Neural cell (in vitro differentiated cells): ENCODE measurements around the gene SEBOX. TPM values are rescaled to one million over a fixed set of nuclear protein-coding genes. Genes with fewer than 3 reads are reported as not detected.

Experiments
- H2AFZ ChIP-seq: fragments of 200-600, 300-800 bp; sonication (generic), shearing (Covaris generic); 2 replicates; pipeline ENCODE4 v1.6.0; 2014; ENCODE audit warnings: low read depth, mild to moderate bottlenecking, antibody characterized with exemption, low read length, moderate library complexity
- H3F3A ChIP-seq: fragments of 200-600 bp; shearing (Covaris generic); 2 replicates; pipeline ENCODE4 v1.6.1; 2016; ENCODE audit warnings: mild to moderate bottlenecking, moderate library complexity, mixed read lengths, antibody characterized with exemption, low read length; ENCODE audit not compliant: insufficient read depth, poor library complexity, severe bottlenecking
- H3K27ac ChIP-seq: fragments of 200-600, 300-800 bp; sonication (generic), shearing (Covaris generic); 2 replicates; pipeline ENCODE4 v1.5.1; 2014; ENCODE audit warnings: mild to moderate bottlenecking, low read length, moderate library complexity
- H3K27me3 ChIP-seq: fragments of 300-800, 200-600 bp; sonication (generic), shearing (Covaris generic); 2 replicates; pipeline ENCODE4 v1.6.0; 2014; ENCODE audit warnings: mild to moderate bottlenecking, low read depth, low read length, moderate library complexity; ENCODE audit not compliant: insufficient read depth
- H3K36me3 ChIP-seq: fragments of 300-800, 200-600 bp; sonication (generic), shearing (Covaris generic); 2 replicates; pipeline ENCODE4 v1.5.1; 2014; ENCODE audit warnings: mild to moderate bottlenecking, antibody characterized with exemption, low read length, moderate library complexity; ENCODE audit not compliant: insufficient read depth
- H3K4me2 ChIP-seq: fragments of 300-800, 200-600 bp; sonication (generic), shearing (Covaris generic); 2 replicates; pipeline ENCODE4 v1.6.0; 2014; ENCODE audit warnings: mild to moderate bottlenecking, low read length
- H3K4me3 ChIP-seq: fragments of 300-800, 200-600 bp; sonication (generic), shearing (Covaris generic); 2 replicates; pipeline ENCODE4 v1.5.1; 2014; ENCODE audit warnings: mild to moderate bottlenecking, low read length, moderate library complexity
- H3K79me2 ChIP-seq: fragments of 200-600 bp; shearing (Covaris generic); replicated peaks from 2 replicates; pipeline ENCODE4 v1.6.0; 2014; ENCODE audit warnings: mild to moderate bottlenecking, low read length, moderate library complexity; ENCODE audit not compliant: insufficient read depth
- H3K9ac ChIP-seq: fragments of 300-800, 200-600 bp; sonication (generic), shearing (Covaris generic); 2 replicates; pipeline ENCODE4 v1.6.1; 2016; ENCODE audit warnings: mild to moderate bottlenecking, low read length, mixed read lengths
- H3K9me2 ChIP-seq: fragments of 200-600 bp; shearing (Covaris generic); 2 replicates; pipeline ENCODE4 v1.6.1; 2016; ENCODE audit warnings: mild to moderate bottlenecking, low read length, mixed read lengths; ENCODE audit not compliant: insufficient read depth
- H3K9me3 ChIP-seq: fragments of 200-600, 300-800 bp; sonication (generic), shearing (Covaris generic); 2 replicates; pipeline ENCODE4 v1.6.1; 2016; ENCODE audit warnings: mild to moderate bottlenecking, mixed run types, low read length, moderate library complexity, mixed read lengths
- H4K20me1 ChIP-seq: fragments of 200-600 bp; shearing (Covaris generic); 2 replicates; pipeline ENCODE4 v1.6.1; 2016; ENCODE audit warnings: mild to moderate bottlenecking, mixed run types; ENCODE audit not compliant: insufficient read depth
- CTCF ChIP-seq: fragments of 450-650 bp; IDR thresholded peaks from 2 replicates; pipeline ENCODE4 v1.5.1; 2014; ENCODE audit warnings: antibody characterized with exemption, mild to moderate bottlenecking, moderate library complexity; ENCODE audit not compliant: poor library complexity, severe bottlenecking
- EP300 ChIP-seq: fragments of 450-650 bp; conservative IDR thresholded peaks from 2 replicates; pipeline ENCODE4 v1.6.1; 2014; ENCODE audit warnings: antibody characterized with exemption, mild to moderate bottlenecking, moderate library complexity; ENCODE audit not compliant: poor library complexity, severe bottlenecking
- EZH2 ChIP-seq: fragments of 200-600, 300-800 bp; shearing (Covaris generic), sonication (generic); IDR thresholded peaks from 2 replicates; pipeline ENCODE4 v1.6.1; 2014; ENCODE audit warnings: antibody characterized with exemption, low read length, borderline replicate concordance, mild to moderate bottlenecking; ENCODE audit not compliant: insufficient read depth, poor library complexity, severe bottlenecking
- MXI1 ChIP-seq: fragments of 450-650 bp; conservative IDR thresholded peaks from 2 replicates; pipeline ENCODE4 v1.6.1; 2014; ENCODE audit warnings: antibody characterized with exemption, mild to moderate bottlenecking; ENCODE audit not compliant: poor library complexity, severe bottlenecking
- POLR2AphosphoS5 ChIP-seq: IDR thresholded peaks from 2 replicates; pipeline ENCODE4 v1.6.1; 2012
- RAD21 ChIP-seq: fragments of 450-650 bp; conservative IDR thresholded peaks from 2 replicates; pipeline ENCODE4 v1.6.1; 2014; ENCODE audit warnings: antibody characterized with exemption, mild to moderate bottlenecking, moderate library complexity
- REST ChIP-seq: IDR thresholded peaks from 2 replicates; pipeline ENCODE4 v1.6.1; 2012; ENCODE audit warnings: borderline replicate concordance
- SMC3 ChIP-seq: fragments of 450-650 bp; conservative IDR thresholded peaks from 2 replicates; pipeline ENCODE4 v1.6.1; 2014; ENCODE audit warnings: antibody characterized with exemption, mild to moderate bottlenecking, moderate library complexity; ENCODE audit not compliant: poor library complexity
- TAF1 ChIP-seq: IDR thresholded peaks from 2 replicates; pipeline ENCODE4 v1.6.1; 2012; ENCODE audit warnings: low read depth
- polyA plus RNA-seq: library from polyadenylated mRNA; depleted of rRNA; stranded (reverse); fragments of >200 nt; gene quantifications from 2 replicates; pipeline ENCODE4 v1.2.3, GENCODE V29; 2014

Gene SEBOX
- polyA plus RNA-seq, 1 donor from 2014 or later, result not detected

GRCh38 chr17:28346746-28347246 lies 18.2 kb downstream of the SEBOX start:
- Histone ChIP-seq H3K27me3 (no peaks in the 10 kb centered on the region), H3K4me3 (no peak overlapping the region), H3F3A (no peaks in the 10 kb centered on the region), H3K9me3 (no peaks in the 10 kb centered on the region), H4K20me1 (no peaks in the 10 kb centered on the region), H3K36me3 (peaks cover 13% of the 10 kb centered on the region), H3K79me2 (no peaks in the 10 kb centered on the region), H3K9me2 (no peaks in the 10 kb centered on the region), H3K27ac (no peak overlapping the region), H3K4me2 (no peak overlapping the region), H3K9ac (no peak overlapping the region), H2AFZ (no peak overlapping the region)
- TF ChIP-seq POLR2AphosphoS5 (no peak), CTCF (peak; percentile 21)

- H3F3A ChIP-seq, result no peaks in the 10 kb centered on the region
- H2AFZ ChIP-seq, result no peak overlapping the region
- H3K36me3 ChIP-seq, result peaks cover 13% of the 10 kb centered on the region
- no peak overlapping the region for H3K27ac ChIP-seq
- no peaks in the 10 kb centered on the region for H3K27me3 ChIP-seq
- no peak overlapping the region for H3K4me3 ChIP-seq
- no peak overlapping the region for H3K9ac ChIP-seq
- no peaks in the 10 kb centered on the region for H3K9me2 ChIP-seq
- H3K4me2 ChIP-seq, result no peak overlapping the region
- TF ChIP-seq MXI1, result no peak
- no peak for TF ChIP-seq EZH2
- no peak for TF ChIP-seq CTCF
- no peak for TF ChIP-seq REST
- TF ChIP-seq EP300, result no peak
- TF ChIP-seq SMC3, result no peak
- TF ChIP-seq POLR2AphosphoS5, result no peak
- TF ChIP-seq RAD21, result no peak
- no peak for TF ChIP-seq TAF1
- H3K79me2 ChIP-seq, result no peaks in the 10 kb centered on the region
- H3K9me3 ChIP-seq, result no peaks in the 10 kb centered on the region
- H4K20me1 ChIP-seq, result no peaks in the 10 kb centered on the region
These were observed 18.8 kb downstream of the SEBOX start for GRCh38 chr17:28346199-28346580.
